ENCODE measurements around the gene FGF21.

- TF ChIP-seq, protein P1, sequence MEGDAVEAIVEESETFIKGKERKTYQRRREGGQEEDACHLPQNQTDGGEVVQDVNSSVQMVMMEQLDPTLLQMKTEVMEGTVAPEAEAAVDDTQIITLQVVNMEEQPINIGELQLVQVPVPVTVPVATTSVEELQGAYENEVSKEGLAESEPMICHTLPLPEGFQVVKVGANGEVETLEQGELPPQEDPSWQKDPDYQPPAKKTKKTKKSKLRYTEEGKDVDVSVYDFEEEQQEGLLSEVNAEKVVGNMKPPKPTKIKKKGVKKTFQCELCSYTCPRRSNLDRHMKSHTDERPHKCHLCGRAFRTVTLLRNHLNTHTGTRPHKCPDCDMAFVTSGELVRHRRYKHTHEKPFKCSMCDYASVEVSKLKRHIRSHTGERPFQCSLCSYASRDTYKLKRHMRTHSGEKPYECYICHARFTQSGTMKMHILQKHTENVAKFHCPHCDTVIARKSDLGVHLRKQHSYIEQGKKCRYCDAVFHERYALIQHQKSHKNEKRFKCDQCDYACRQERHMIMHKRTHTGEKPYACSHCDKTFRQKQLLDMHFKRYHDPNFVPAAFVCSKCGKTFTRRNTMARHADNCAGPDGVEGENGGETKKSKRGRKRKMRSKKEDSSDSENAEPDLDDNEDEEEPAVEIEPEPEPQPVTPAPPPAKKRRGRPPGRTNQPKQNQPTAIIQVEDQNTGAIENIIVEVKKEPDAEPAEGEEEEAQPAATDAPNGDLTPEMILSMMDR (IDR thresholded peaks at IDR 0.05) = no peak
- TF ChIP-seq POLR2A (IDR thresholded peaks at IDR 0.05) = no peak
- TF ChIP-seq EP300 (IDR thresholded peaks at IDR 0.05) = no peak
Observed at GRCh38 chr19:48784527-48784926, 29.2 kb downstream of the FGF21 start.
